Heart right ventricle (tissue), 16 donors: ENCODE measurements around the gene NAGPA. TPM values are rescaled to one million over a fixed set of nuclear protein-coding genes. Genes with fewer than 3 reads are reported as not detected.
"Not testable (repeated sequence)": the region's sequence is repeated elsewhere in the genome, so short reads cannot be mapped to it uniquely, and the experiment has no call there.

ENCODE experiments used
- ATAC-seq, 8 donors: fragments of 200-7000 bp; cut with Tn5 transposase; one replicate each; pipeline ENCODE4 v1.9.1; 2020; ENCODE audit warnings: mild to moderate bottlenecking in 8 of 8, moderate library complexity in 8 of 8, moderate number of reproducible peaks in 1 of 8
- DNase-seq, 2 donors: peaks; one replicate each; pipeline ENCODE4 v3.0.0-alpha.2; 2020
- H3K27ac ChIP-seq, 10 donors: fragments of 200-600 bp; sonication (generic) in 2 of 10; one replicate each; pipeline versions ENCODE4 v1.5.0 to v1.8.0; 2020 to 2022; ENCODE audit warnings: mild to moderate bottlenecking in 3 of 10
- H3K27me3 ChIP-seq, 7 donors: fragments of 200-600 bp; one replicate each; pipeline ENCODE4 v1.8.0; 2021 to 2022; ENCODE audit warnings: mild to moderate bottlenecking in 2 of 7
- H3K36me3 ChIP-seq, 9 donors: fragments of 200-600 bp; sonication (generic) in 1 of 9; one replicate each; pipeline versions ENCODE4 v1.5.0 to v1.8.0; 2020 to 2022; ENCODE audit warnings: mild to moderate bottlenecking in 2 of 9
- H3K4me1 ChIP-seq, 9 donors: fragments of 200-600 bp; sonication (generic) in 1 of 9; one replicate each; pipeline versions ENCODE4 v1.5.0 to v1.8.0; 2020 to 2022; ENCODE audit warnings: mild to moderate bottlenecking in 4 of 9
- H3K4me3 ChIP-seq, 10 donors: fragments of 200-600 bp; sonication (generic) in 2 of 10; one replicate each; pipeline versions ENCODE4 v1.5.0 to v1.8.0; 2020 to 2022; ENCODE audit warnings: mild to moderate bottlenecking in 7 of 10, moderate library complexity in 2 of 10
- H3K9me3 ChIP-seq, 11 donors: fragments of 200-600 bp in 10 of 11; sonication (generic) in 2 of 11; one replicate each; pipeline versions ENCODE4 v1.5.0 to v1.8.0; 2013 to 2022; ENCODE audit warnings: mild to moderate bottlenecking in 2 of 11, control low read depth in 1 of 11, moderate library complexity in 1 of 11
- WGBS, 2 donors: extraction: QIAGEN DNeasy Blood & Tissue Kit; methylation state at CpG; one replicate each; pipeline ENCODE4 v1.1.7; 2013; ENCODE audit warnings: inconsistent platforms in 1 of 2; 5-methylcytosine and 5-hydroxymethylcytosine counted together
- intact Hi-C, 10 donors: fragments of 100-400 bp; cut with DNase I; formaldehyde crosslinking; loops; one replicate each; pipeline versions ENCODE4 v1.11.1 to v1.14.2; 2022
- polyA plus RNA-seq, 2 donors: library from polyadenylated mRNA; stranded (reverse); fragments of 200-250 nt; gene quantifications; one replicate each; pipeline ENCODE4 v1.2.3, GENCODE V29; 2013
- total RNA-seq, 10 donors: library from RNA; stranded (reverse); fragmentation: NEBNext Ultra II Directional in 3 of 10; extraction: Animal tissue kit (Norgen Biotek cat#: 25700) in 3 of 10; gene quantifications; one replicate each; pipeline versions ENCODE4 v1.2.1 to v1.2.4, GENCODE V29; 2021 to 2023
- TF ChIP-seq, protein P1 (sequence below), 9 donors: fragments of 200-600 bp; sonication (generic) in 2 of 9; IDR thresholded peaks; one replicate each; pipeline versions ENCODE4 v1.5.0 to v1.8.0; 2021 to 2022; ENCODE audit warnings: antibody characterized with exemption in 9 of 9, mild to moderate bottlenecking in 5 of 9, moderate library complexity in 1 of 9
- donor health status: Arrhythmogenic right ventricular cardiomyopathy.
- donor health status: ischemic (EF 13 %, LVEDD 7.1; RV severe dilation, severe dysfunction).
- donor health status: healthy with polysubstance abuse.
- donor health status: DM: no; HTN: yes; CAD: no.
- donor health status: DM: no; HTN: no; CAD: no.
- donor health status: ischemic (EF 25% LVEDD 6.9; RV normal size, moderate dysfunction).
- donor health status: ischemic (EF 25% LVEDD 5.7; RV mildly dilated, moderate dysfunction).
- donor health status: healthy.
- donor health status: DM: yes; HTN: yes; CAD: no.
- donor health status: Ischemic cardiomyopathy.
- donor health status: ischemic (EF 35%, LVEDD 5.7; RV mildly dilated, moderate dysfunction).
- donor health status: nonischemic (EF 11% LVEDD 7.7; RV severe dilation, severe dysfunction).
- donor health status: DM: yes; HTN: yes; CAD: no.
- donor health status: PGD.
- donor health status: ischemic (EF 29% LVEDD 5.4; RV normal size, mild dysfunction).
- donor health status: nonischemic (EF 23%, LVEDD 6.1; RV moderate dilation, normal function).

NAGPA gene
- total and polyA plus RNA-seq, 12 donors = 4.7 to 11.0 (median 6.7) TPM

DNA sequence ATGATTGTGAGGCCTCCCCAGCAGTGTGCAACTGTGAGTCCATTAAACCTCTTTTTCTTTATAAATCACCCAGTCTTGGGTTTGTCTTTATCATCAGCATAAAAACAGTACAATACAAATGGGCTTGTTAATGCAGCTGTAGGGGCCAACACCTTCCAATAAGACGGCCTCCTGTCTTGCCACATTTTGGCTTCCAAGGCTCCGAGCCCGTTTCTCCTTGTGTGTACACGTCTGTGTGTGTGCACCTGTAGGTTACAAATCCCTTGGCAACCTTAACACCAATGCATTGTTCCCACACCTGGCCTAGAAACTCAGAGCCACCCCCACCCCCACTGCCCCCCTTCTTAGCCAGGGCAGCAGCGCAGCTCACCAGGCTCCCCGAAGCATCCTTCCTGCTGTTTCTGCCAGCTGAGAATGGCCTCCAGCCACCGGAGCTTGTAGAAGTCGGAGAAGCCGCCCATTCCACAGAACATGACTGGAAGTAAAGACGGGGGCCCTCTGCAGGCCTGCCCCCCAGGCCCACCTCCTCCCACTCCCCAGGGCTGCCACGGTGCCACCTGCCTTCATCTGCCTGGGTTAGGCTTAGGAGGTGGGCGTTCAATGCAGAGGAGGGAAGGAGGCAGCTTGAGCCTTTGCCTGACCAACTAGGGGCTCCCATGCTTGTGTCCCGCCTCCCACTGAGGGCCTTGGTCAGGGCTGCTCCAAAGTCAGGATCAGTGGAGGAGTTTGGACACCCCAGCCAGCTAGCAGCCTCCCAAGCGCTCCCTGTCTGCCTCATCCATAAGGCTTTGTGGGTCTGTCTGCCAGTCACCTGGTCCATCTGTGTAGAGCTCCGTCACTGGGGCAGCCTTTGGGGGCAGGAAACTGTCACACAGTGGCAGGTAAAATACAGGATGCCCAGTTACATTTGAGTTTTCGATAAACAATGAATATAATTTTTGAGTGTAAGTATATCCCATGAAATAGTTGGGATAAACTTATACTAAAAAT, 21.4 kb upstream of the NAGPA start:
- TF ChIP-seq, protein P1, sequence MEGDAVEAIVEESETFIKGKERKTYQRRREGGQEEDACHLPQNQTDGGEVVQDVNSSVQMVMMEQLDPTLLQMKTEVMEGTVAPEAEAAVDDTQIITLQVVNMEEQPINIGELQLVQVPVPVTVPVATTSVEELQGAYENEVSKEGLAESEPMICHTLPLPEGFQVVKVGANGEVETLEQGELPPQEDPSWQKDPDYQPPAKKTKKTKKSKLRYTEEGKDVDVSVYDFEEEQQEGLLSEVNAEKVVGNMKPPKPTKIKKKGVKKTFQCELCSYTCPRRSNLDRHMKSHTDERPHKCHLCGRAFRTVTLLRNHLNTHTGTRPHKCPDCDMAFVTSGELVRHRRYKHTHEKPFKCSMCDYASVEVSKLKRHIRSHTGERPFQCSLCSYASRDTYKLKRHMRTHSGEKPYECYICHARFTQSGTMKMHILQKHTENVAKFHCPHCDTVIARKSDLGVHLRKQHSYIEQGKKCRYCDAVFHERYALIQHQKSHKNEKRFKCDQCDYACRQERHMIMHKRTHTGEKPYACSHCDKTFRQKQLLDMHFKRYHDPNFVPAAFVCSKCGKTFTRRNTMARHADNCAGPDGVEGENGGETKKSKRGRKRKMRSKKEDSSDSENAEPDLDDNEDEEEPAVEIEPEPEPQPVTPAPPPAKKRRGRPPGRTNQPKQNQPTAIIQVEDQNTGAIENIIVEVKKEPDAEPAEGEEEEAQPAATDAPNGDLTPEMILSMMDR (IDR thresholded peaks at IDR 0.05) = no peak
- Histone ChIP-seq H3K4me3 (no peak overlapping the region), H3K27ac (no peak overlapping the region), H3K27me3 (no peaks in the 10 kb centered on the region), H3K36me3 (no peaks in the 10 kb centered on the region), H3K4me1 (peaks cover 0 to 10% (median 0%) of the 10 kb centered on the region in 9 donors), H3K9me3 (peaks cover 0 to 15% (median 0%) of the 10 kb centered on the region in 11 donors)
- DNase-seq (no peak), ATAC-seq (no peak)
- intact Hi-C loops = no loop called here
- WGBS, 2 donors = 91% methylated on average over 16 of the region's 16 CpGs

DNA sequence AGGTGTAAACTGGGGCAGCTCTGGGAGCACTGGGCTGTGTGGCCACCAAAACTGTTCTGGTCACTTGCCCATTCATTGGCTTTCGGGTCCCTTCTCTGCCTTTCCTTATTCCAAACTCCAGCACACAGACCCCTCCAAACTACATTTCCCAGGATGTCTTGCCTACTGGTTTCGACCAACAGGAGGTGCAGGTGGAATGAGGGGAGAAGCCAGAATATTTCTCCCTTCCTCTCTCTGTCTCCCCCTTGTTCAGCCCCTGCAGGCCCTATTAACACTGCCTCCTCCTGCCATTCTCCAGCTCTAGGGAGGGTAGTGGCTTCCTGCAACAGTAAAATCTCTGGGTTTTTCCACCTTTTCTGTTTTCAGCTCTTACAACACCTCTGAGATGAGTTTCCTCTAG, 13.2 kb upstream of the NAGPA start:
- Histone ChIP-seq H3K4me3 (no peak overlapping the region), H3K9me3 (peaks cover 0 to 15% (median 0%) of the 10 kb centered on the region in 11 donors), H3K4me1 (no peaks in the 10 kb centered on the region), H3K36me3 (peaks cover 0 to 5% (median 0%) of the 10 kb centered on the region in 9 donors), H3K27ac (no peak overlapping the region), H3K27me3 (no peaks in the 10 kb centered on the region)
- 70 to 76% methylated on average over 2 of the region's 2 CpGs for WGBS, 2 donors
- intact Hi-C loops = no loop called here
- DNase-seq (no peak), ATAC-seq (no peak)
- TF ChIP-seq, protein P1 (IDR thresholded peaks at IDR 0.05) = no peak

DNA sequence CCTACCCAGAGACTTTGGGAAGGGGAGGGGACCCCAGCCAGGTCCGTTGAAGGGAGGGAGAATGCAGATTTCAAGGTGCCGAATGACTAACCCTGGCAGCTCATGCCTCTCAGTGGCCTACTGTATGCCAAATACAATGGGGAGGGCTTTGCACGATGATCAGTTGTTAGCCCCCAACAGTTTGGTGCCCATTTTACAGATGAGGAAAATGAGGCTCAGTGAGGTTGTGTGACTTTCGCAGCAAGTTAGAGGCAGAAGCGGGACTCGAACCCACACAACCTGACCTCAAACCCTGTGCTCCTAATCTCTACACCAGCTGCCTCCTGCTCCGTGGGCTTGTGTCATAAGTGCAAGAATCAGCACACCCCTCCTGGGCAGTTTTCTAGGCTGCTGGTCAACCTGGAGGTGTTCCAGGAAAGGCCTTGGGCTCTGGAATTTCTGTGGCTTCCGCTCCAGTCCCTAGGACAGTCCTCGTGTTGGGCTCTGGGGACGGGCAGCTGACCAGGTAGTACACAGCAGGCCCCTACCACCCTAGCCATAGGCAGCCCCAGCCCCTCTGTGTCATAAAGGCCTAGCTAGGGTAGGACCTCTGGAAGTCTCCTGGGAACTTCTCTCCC, 11.9 kb upstream of the NAGPA start:
- Histone ChIP-seq H3K4me1 (peaks cover 0 to 3% (median 0%) of the 10 kb centered on the region in 9 donors), H3K9me3 (peaks cover 0 to 3% (median 0%) of the 10 kb centered on the region in 11 donors), H3K4me3 (no peak overlapping the region), H3K27ac (no peak overlapping the region), H3K36me3 (peaks cover 0 to 5% (median 0%) of the 10 kb centered on the region in 9 donors), H3K27me3 (no peaks in the 10 kb centered on the region)
- TF ChIP-seq, protein P1 (IDR thresholded peaks at IDR 0.05) = no peak
- DNase-seq (no peak), ATAC-seq (no peak)
- 87 to 91% methylated on average over 10 of the region's 10 CpGs for WGBS, 2 donors
- intact Hi-C loops = no loop called here

GRCh38 chr16:5044581-5044980, 10.8 kb upstream of the NAGPA start:
- DNase-seq, H3K9me3 ChIP-seq, H3K4me3 ChIP-seq, H3K27ac ChIP-seq, H3K4me1 ChIP-seq, intact Hi-C loops, ATAC-seq, H3K36me3 ChIP-seq, H3K27me3 ChIP-seq: not testable (repeated sequence)
- WGBS, 2 donors = 94 to 96% methylated on average over 11 of the region's 11 CpGs
